CD8-positive, alpha-beta memory T cell (primary cell): Measurements from ENCODE around the gene TRIM16. TPM values are rescaled to one million over a fixed set of nuclear protein-coding genes. Genes with fewer than 3 reads are reported as not detected.
"Not testable (repeated sequence)": the region's sequence is repeated elsewhere in the genome, so short reads cannot be mapped to it uniquely, and the experiment has no call there.

ENCODE experiments used
- CTCF ChIA-PET: fragments of 350-600 bp; sonication (Branson Sonifier 250); formaldehyde crosslinking; loops from one replicate; lab custom pipeline; 2021; ENCODE audit warnings: antibody characterized with exemption; lab: Charles Lee
- POLR2A ChIA-PET: fragments of 350-600 bp; sonication (Branson Sonifier 250); formaldehyde crosslinking; loops from one replicate; lab custom pipeline; 2021; ENCODE audit warnings: antibody characterized with exemption; lab: Charles Lee
- DNase-seq, 5 donors: peaks; one replicate each; pipeline versions ENCODE4 v3.0.0 to v3.0.0-alpha.2; 2020 to 2022; ENCODE audit warnings: mixed read lengths in 1 of 5
- H3K27ac ChIP-seq: one replicate; pipeline ENCODE4 v1.7.0; 2013; ENCODE audit warnings: low read depth, mild to moderate bottlenecking, low read length, moderate library complexity
- H3K27me3 ChIP-seq: 2 replicates; pipeline ENCODE4 v1.7.0; 2013; ENCODE audit warnings: low read length, mild to moderate bottlenecking; ENCODE audit not compliant: insufficient read depth, poor library complexity, severe bottlenecking
- H3K36me3 ChIP-seq: 2 replicates; pipeline ENCODE4 v1.7.0; 2013; ENCODE audit warnings: mild to moderate bottlenecking, low read length, moderate library complexity; ENCODE audit not compliant: insufficient read depth
- H3K4me1 ChIP-seq: 2 replicates; pipeline ENCODE4 v1.7.0; 2013; ENCODE audit warnings: mild to moderate bottlenecking, low read length, moderate library complexity; ENCODE audit not compliant: insufficient read depth
- H3K4me3 ChIP-seq: 2 replicates; pipeline ENCODE4 v1.7.0; 2013; ENCODE audit warnings: mild to moderate bottlenecking, low read length
- H3K9me3 ChIP-seq: 2 replicates; pipeline ENCODE4 v1.7.0; 2013; ENCODE audit warnings: mild to moderate bottlenecking, low read length
- H3K27ac Mint-ChIP-seq, 8 donors: one replicate each; pipeline ENCODE4 v1.8.0; 2020 to 2021; ENCODE audit warnings: mixed read lengths in 8 of 8, mild to moderate bottlenecking in 6 of 8, inconsistent platforms in 3 of 8, moderate library complexity in 3 of 8
- H3K27me3 Mint-ChIP-seq, 2 donors: one replicate each; pipeline ENCODE4 v1.8.0; 2020 to 2021; ENCODE audit warnings: mixed read lengths in 2 of 2, mild to moderate bottlenecking in 1 of 2, moderate library complexity in 1 of 2
- H3K36me3 Mint-ChIP-seq, 3 donors: one replicate each; pipeline ENCODE4 v1.8.0; 2020 to 2021; ENCODE audit warnings: mixed read lengths in 3 of 3, inconsistent platforms in 1 of 3, mild to moderate bottlenecking in 1 of 3
- H3K4me1 Mint-ChIP-seq, 3 donors: one replicate each; pipeline ENCODE4 v1.8.0; 2020 to 2021; ENCODE audit warnings: mixed read lengths in 3 of 3, inconsistent platforms in 1 of 3, mild to moderate bottlenecking in 1 of 3
- H3K4me3 Mint-ChIP-seq, 7 donors: one replicate each; pipeline ENCODE4 v1.8.0; 2020 to 2021; ENCODE audit warnings: mixed read lengths in 7 of 7, mild to moderate bottlenecking in 6 of 7, moderate library complexity in 4 of 7, inconsistent platforms in 2 of 7
- H3K9me3 Mint-ChIP-seq, 5 donors: one replicate each; pipeline ENCODE4 v1.8.0; 2020 to 2022; ENCODE audit warnings: mixed read lengths in 5 of 5, mild to moderate bottlenecking in 3 of 5, moderate library complexity in 2 of 5, inconsistent platforms in 1 of 5
- polyA plus RNA-seq: library from polyadenylated mRNA; unstranded; fragments of 300-500 nt; fragmentation: Illumina TruSeq; gene quantifications from one replicate; pipeline ENCODE4 v1.2.3, GENCODE V29; 2021
- total RNA-seq, 2 experiments: library from RNA; stranded (reverse); gene quantifications; one replicate each; pipeline ENCODE4 v1.2.3, GENCODE V29; 2021

The TRIM16 gene
- total and polyA plus RNA-seq, 3 experiments from 2014 or later, result 1.8 to 8.2 (median 8.1) TPM

DNA sequence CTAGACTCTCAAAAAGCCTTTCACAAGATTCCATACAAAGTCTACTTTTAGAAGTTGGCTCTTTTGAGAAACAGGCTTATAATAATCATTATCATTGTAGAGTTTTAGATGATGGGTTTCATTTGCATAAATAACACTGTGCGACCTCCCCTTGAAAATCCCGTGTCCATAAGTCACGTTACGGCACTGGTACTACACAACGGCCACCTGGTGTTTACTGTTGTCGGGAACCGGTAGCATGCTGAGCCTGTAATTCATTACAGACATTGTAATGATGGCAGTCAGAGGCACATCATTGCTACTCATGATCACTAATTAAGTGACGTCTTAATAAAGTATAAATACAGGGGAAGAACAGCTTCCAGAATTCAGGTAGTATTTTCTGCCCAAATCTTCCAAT, 96.1 kb downstream of the TRIM16 start:
- CTCF ChIA-PET, H3K4me1 ChIP-seq, H3K27ac Mint-ChIP-seq, H3K4me3 ChIP-seq, H3K27ac ChIP-seq, H3K9me3 ChIP-seq, DNase-seq, H3K9me3 Mint-ChIP-seq, H3K36me3 ChIP-seq, POLR2A ChIA-PET, H3K4me3 Mint-ChIP-seq, H3K27me3 ChIP-seq, H3K27me3 Mint-ChIP-seq, H3K36me3 Mint-ChIP-seq: not testable (repeated sequence)
- H3K4me1 Mint-ChIP-seq, result peaks cover 34 to 46% (median 39%) of the 10 kb centered on the region in 3 donors

DNA sequence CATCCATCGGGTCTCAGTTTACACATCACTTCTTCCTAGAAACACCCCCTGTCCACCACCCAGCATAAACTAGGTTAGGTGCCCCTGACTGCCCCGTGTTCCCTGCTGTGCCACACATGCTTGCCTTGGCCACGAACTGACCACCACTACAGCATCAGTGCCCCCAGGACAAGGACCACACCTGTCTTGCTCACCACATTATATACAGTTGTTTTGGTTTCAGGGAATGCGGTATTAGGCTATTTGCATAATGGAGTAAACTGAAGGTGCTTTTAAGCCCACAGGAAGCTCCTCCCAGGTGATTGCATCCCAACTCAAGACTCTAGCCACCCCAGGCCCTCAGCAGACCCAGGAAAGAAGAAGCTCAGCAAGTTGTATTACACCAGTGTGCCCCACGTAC, 100.8 kb downstream of the TRIM16 start:
- H3K27me3 Mint-ChIP-seq, DNase-seq, H3K36me3 ChIP-seq, H3K9me3 Mint-ChIP-seq, H3K36me3 Mint-ChIP-seq, H3K9me3 ChIP-seq, POLR2A ChIA-PET, H3K27ac Mint-ChIP-seq, H3K4me3 Mint-ChIP-seq, H3K27ac ChIP-seq, CTCF ChIA-PET, H3K4me1 ChIP-seq, H3K4me3 ChIP-seq, H3K27me3 ChIP-seq: not testable (repeated sequence)
- peaks cover 8 to 16% (median 11%) of the 10 kb centered on the region in 3 donors for H3K4me1 Mint-ChIP-seq

- POLR2A ChIA-PET, H3K27ac ChIP-seq, H3K27ac Mint-ChIP-seq, H3K27me3 ChIP-seq, H3K9me3 Mint-ChIP-seq, H3K9me3 ChIP-seq, H3K4me3 Mint-ChIP-seq, H3K4me3 ChIP-seq, CTCF ChIA-PET, H3K36me3 Mint-ChIP-seq, H3K27me3 Mint-ChIP-seq, H3K4me1 ChIP-seq, DNase-seq, H3K4me1 Mint-ChIP-seq, H3K36me3 ChIP-seq: not testable (repeated sequence)
Measured at GRCh38 chr17:15581462-15581861, 102.6 kb downstream of the TRIM16 start.

Other genes with a start within 250 kb of the TRIM16 start
- 1 to 10 TPM; 1.8 to 2.7 TPM for gene CDRT4, start 216.7 kb downstream of the TRIM16 start, total RNA-seq
- not detected for gene CDRT4, start 216.7 kb downstream of the TRIM16 start, polyA plus RNA-seq
- 1 to 10 TPM; 6.9 to 7.6 TPM for gene TVP23C, start 120.8 kb downstream of the TRIM16 start, total RNA-seq
- gene TVP23C, start 120.8 kb downstream of the TRIM16 start, polyA plus RNA-seq, result 6.3 TPM
- gene FBXW10B, start 64.6 kb downstream of the TRIM16 start, total RNA-seq, result under 1 TPM; 0.26 to 0.89 TPM
- gene FBXW10B, start 64.6 kb downstream of the TRIM16 start, polyA plus RNA-seq, result not detected
- gene ZNF286A, start 15.4 kb upstream of the TRIM16 start, total RNA-seq, result 10 to 100 TPM; 26.4 to 27.6 TPM
- 18.9 TPM for gene ZNF286A, start 15.4 kb upstream of the TRIM16 start, polyA plus RNA-seq
- under 1 TPM; 0.20 to 0.26 TPM for gene TBC1D26, start 48.0 kb upstream of the TRIM16 start, total RNA-seq
- gene TBC1D26, start 48.0 kb upstream of the TRIM16 start, polyA plus RNA-seq, result 0.23 TPM